ENCODE data around the gene NPFF.
"Not testable (repeated sequence)": the region's sequence is repeated elsewhere in the genome, so short reads cannot be mapped to it uniquely, and the experiment has no call there.

Gene NPFF, protein sequence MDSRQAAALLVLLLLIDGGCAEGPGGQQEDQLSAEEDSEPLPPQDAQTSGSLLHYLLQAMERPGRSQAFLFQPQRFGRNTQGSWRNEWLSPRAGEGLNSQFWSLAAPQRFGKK

GRCh38 chr12:53506881-53507602, at the start of gene NPFF:
NPFF (minus strand) TSS chr12:53507484; CDS start chr12:53507474, 10 bp downstream.
- DNase-seq = no peak

DNA sequence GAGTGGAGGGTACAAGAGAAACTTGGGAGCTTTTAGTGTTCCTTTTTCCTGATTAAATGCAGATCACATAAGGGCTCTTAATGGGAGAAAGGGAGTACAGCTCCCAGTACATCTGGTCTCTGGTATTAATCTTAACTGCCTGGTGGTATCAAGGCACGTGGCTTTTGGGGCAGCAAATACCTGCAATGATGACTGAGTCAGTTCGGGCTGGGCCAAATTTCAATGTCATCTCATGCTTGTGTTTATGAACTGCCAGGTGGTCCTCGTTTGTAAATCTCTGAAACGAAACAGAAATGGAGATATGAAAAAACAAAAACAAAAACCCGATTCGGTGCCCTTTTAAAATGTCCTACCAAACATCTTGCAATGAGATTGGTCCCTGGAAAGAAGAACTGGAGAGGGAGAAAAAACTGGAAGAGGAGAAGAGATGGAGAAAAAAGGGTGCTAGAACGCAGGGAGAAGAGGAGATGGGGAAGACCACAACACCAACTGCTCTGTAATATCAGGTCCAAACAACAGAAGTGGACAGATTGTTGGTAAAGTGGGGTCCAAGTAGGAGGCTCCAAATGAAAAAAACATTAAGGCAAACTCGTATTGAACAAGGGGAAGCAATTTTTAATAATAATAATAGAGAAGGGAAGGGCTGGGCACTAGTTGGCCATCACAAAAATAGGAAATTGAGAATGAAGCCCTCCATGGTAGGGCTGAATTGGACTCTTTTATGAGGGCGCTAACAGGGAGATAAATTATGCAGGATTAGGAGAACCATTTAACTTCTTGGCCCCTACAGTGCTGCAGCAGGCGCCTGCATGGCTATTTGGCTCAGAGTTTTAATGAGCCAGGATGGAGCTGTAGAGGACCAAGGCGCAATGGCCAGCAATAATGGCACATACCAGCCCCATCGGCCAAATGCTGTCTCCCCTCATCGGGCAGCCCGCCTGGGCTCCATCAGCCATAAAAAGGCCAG, 45.4 kb upstream of the NPFF start:
- no peak for DNase-seq

- no peak for DNase-seq
These were observed 44.6 kb upstream of the NPFF start for GRCh38 chr12:53551889-53552291.

GRCh38 chr12:53550595-53550994, 43.3 kb upstream of the NPFF start:
- no peak for DNase-seq

- not testable (repeated sequence) for DNase-seq
These were observed 42.8 kb upstream of the NPFF start for GRCh38 chr12:53550131-53550530.

DNA sequence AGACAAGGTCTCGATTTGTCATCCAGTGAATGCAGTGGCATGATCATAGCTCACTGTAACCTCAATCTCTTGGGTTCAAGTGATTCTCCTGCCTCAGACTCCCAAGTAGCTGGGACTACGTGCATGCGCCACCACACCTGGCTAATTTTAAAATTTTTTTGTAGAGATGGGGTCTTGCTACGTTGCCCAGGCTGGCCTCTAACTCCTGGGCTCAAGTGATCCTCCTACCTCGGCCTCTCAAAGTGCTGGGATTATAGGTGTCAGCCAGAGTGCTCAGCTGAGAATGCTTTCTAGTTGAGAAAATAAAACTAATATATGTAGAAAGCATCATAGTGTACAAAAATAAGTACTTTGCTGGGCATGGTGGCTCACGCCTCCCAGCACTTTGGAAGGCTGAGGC, 41.1 kb upstream of the NPFF start:
- not testable (repeated sequence) for DNase-seq

GRCh38 chr12:53543539-53543938, 36.3 kb upstream of the NPFF start:
- DNase-seq = peak in 5 of 6 experiments; percentile 34 to 71 (median 64)

DNA sequence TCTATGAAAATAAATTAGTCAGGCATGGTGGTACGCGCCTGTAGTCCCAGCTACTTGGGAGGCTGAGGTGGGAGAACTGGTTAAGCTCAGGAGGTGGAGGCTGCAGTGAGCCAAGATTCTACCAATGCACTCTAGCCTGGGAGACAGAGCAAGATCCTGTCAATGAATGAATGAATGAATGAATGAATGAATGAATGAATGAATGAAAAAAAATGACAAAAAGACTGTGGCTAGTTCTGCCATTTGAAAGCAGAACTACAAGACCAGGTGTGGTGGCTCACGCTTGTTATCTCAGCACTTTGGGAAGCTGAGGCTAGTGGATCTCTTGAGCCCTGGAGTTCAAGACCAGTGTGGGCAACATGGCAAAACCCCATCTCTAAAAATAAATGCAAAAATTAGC, 32.2 kb upstream of the NPFF start:
- DNase-seq = no peak

DNA sequence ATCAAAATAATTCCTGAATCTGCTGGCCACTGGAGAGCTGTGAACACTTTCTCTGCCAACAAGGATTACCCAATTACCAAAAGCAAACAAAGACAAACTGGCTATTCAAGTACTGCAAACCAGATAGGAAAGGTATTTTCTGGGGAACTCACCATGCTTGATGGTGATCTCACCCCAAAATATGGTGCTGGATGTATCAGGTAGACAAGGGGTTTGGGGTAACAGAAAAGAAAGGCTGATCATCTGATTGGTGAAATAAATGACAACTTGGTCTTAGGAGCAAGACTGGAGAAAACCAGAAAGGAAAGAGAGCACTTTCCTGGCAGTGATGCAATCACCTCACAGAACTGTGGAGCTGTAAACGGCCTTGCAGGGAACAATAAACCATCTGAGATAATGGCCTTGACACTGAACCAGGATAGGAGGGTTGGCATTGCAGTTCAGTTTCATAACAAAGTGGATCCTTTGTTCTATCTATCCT, 31.0 kb upstream of the NPFF start:
- no peak for DNase-seq

- DNase-seq = no peak
These were observed 29.7 kb upstream of the NPFF start for GRCh38 chr12:53536962-53537361.

DNA sequence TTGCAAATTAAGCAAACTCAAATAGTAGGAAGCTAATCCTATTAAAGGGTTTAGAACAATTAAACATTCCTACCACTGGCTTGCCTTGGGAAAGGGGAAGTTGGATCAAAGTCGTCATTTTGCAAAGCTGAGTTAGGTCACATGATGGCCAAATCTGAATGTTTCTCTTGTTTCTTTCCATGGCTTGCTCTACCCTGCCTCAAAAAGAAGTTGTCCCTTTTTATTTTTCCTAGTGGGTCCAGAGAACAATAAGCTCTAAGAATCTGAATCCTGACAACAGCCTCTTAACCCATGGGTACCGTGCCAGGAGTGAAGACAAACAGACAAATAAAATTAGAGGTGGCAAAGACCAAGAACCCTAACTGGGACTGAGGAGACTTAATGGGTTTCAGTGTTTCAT, 26.2 kb upstream of the NPFF start:
- DNase-seq = no peak

DNA sequence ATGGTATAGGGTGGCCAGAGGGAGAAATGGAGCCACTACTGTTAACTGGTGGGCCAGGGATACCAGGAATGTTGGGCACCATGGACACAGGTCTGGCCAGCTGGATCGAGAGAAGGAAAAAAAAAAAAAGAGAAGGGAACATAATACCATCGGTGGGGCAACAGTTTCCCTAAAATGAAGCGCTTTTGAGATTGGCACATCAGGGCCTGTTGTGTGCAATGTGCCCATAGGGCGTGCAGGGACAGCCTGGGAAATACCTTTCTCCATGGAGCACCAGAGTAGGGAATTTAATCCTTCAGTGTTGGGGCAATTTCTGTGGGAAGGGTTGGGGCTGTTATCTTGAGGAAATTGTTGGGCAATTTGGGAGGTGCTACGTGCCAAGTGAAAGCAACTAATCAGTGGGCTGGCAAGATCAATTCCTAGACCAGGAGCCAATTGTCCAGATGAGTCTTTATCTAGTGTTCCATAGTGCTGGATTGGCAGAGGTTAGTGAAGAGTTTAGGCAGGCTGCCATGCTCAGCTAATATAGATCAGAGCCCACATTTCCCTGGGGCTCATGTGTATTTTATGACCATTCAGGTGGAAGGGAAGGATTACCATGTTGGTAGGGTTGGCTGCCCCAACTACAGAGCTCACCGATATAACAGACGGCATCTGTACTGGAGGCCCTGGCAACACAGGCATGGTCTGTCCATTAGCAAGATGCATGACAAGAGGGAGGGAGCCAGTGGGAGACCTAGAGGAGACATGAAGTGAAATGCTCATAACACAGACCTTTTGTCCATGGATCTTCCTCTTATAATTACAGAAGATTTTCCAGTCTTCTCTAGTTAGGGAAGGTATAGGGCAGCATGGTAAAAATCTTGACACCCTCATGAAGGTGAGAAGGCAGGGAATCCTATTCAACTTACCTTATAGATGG, 25.5 kb upstream of the NPFF start:
- no peak for DNase-seq

DNA sequence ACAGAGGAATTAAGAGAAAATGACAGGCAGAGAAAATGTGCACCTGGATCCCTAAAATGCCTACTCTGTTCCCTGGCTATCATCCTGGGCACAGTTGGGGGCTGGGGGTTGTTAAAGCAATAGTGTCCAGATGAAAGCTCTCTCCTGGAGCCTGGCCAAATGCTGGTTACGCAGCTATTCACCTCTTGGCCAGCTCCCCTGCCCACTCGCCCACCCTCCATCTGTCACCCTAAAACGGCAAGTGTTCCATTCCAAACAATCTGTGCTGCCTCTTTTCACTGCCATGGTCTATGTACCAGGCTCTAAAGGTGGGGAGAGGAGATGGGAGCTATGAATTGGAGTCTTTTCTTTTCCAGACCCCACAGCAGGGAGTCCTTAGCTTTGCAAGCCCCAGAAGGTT, 24.7 kb upstream of the NPFF start:
- no peak for DNase-seq

DNA sequence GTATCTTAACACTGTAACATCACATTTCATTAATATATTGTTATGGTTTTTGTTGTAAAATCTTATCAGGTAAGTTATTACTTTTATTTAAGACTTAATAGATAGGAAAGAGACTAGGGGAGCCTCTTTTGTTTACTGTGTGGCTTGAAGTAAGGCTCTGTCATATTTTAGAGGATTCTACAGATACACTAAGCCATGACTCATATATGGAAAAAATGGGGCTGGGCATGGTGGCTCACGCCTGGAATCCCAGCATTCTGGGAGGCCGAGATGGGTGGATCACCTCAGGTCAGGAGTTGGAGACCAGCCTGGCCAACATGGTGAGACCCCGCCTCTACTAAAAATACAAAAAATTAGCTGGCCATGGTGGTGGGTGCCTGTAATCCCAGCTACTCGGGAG, 23.6 kb upstream of the NPFF start:
- DNase-seq = no peak

DNA sequence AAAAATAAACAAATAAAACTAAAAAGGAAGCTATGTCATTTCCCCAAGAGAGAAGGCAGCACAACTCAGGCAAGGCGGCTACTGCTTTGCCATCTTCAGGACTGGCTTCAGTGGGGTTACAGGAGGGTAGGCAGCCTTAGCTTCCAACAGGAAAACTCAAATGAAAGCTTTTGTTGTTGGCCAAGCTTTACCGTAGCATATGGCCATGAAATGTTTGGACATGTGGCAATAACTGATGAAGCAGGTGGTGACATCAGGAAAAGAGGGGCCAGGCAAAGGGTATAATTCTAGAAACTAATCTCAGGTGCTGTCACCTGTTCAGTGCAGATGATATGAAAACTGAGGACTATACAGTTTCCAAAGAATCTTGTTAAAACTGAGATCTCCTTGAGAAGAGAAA, 22.8 kb upstream of the NPFF start:
- no peak for DNase-seq

DNA sequence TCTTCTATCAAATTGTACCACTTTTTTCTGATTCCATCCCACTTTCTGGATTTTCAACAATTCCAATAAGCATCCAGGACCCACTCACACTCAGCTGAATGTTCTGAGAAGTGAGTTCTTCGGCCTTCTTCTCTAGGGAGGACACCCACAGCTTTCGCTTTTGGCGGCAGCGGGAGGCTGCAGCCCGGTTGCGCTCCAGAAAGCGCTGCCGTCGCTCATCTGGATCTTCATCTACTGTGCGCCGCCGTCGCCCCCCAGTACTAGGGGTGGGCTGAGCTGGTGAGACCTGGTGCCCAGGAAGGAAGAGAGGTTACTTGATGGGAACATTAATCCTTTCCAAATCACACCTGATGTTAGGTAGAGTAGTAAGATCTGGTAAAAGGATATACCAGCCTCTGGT, 17.2 kb upstream of the NPFF start:
- no peak for DNase-seq

- DNase-seq = no peak
These were observed 15.8 kb upstream of the NPFF start for GRCh38 chr12:53523131-53523530.

DNA sequence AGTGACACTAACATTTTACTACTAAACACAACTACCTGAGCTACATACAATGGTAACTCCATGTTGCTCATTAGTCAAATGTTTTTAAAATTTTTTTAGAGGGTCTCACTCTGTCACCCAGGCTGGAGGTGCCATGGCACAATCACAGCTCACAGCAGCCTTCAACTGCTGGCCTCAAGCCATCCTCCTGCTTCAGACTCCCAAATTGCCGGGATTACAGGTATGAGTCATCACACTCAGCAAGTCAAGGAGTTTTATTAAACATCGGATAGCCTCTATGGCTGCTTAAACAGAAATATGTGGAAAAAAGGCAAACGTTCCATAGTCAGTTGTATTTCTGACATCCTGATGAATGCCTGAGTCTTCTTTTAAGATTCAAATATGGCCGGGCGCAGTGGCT, 11.1 kb upstream of the NPFF start:
- DNase-seq = no peak

GRCh38 chr12:53516758-53517455, 9.6 kb upstream of the NPFF start:
- DNase-seq = no peak

- no peak for DNase-seq
These were observed 8.0 kb upstream of the NPFF start for GRCh38 chr12:53515291-53515680.

DNA sequence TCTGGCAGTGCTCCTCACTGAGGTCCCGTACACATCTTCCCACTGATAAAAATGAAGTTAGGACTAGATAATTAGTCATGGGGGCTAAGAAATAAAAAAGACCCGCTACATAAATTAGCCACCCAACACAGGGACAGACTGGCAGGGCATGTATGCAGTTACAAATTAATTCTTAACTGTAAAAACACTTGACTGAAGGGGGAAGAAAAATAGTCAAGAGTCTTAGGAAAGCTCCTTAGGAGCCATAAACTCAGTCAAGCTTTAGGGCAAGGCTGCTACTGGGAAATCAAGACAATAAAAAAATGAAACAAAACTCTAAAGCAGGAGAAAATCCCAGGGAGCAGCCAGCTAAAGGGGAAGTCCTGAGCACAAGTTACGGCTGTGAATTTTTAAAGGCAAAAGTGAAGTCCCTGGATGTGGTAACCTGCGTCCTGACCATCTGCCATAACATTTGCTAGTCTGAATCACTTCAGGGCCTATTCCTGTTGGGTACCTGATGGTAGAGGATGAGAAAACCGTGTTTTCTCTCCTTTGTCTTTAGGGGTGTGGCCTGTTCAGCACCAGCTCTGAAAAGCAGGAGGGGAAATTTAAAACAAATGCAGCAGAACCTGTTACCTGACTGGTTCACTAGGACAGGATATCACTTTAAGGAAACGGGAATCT, 7.5 kb upstream of the NPFF start:
- no peak for DNase-seq
